HEK293T (cell line): Measurements from ENCODE around the gene NFASC.

ENCODE experiments used
- CTCF ChIA-PET: fragments of 350-600 bp; formaldehyde crosslinking; extraction: SDS; loops from one replicate; lab custom pipeline; 2021; ENCODE audit warnings: antibody characterized with exemption, inconsistent platforms; lab: Yijun Ruan, JAX
- POLR2A ChIA-PET: fragments of 350-600 bp; formaldehyde crosslinking; extraction: SDS; loops from one replicate; lab custom pipeline; 2020; ENCODE audit warnings: antibody characterized with exemption, inconsistent platforms; lab: Yijun Ruan, JAX
- DNase-seq: peaks from one replicate; pipeline ENCODE4 v3.0.0; 2012; ENCODE audit warnings: mixed read lengths; ENCODE audit errors: extremely low spot score
- ARNT ChIP-seq: fragments of 450-650 bp; IDR thresholded peaks from 2 replicates; pipeline ENCODE4 v1.6.1; 2017; ENCODE audit warnings: mild to moderate bottlenecking
- BHLHE40 ChIP-seq: fragments of 450-650 bp; IDR thresholded peaks from 2 replicates; pipeline ENCODE4 v1.6.1; 2016; ENCODE audit warnings: mild to moderate bottlenecking, moderate library complexity, borderline replicate concordance
- CTBP1 ChIP-seq: fragments of 450-650 bp; IDR thresholded peaks from 2 replicates; pipeline ENCODE4 v1.6.1; 2016; ENCODE audit warnings: borderline replicate concordance
- ELF4 ChIP-seq: fragments of 450-650 bp; IDR thresholded peaks from 2 replicates; pipeline ENCODE4 v1.6.1; 2017; ENCODE audit warnings: antibody characterized with exemption
- FOXA1 ChIP-seq: fragments of 450-650 bp; IDR thresholded peaks from 2 replicates; pipeline ENCODE4 v1.6.1; 2016; ENCODE audit warnings: mild to moderate bottlenecking
- FOXK2 ChIP-seq: fragments of 450-650 bp; IDR thresholded peaks from 2 replicates; pipeline ENCODE4 v1.6.1; 2016; ENCODE audit warnings: mild to moderate bottlenecking
- FOXM1 ChIP-seq: fragments of 450-650 bp; IDR thresholded peaks from 2 replicates; pipeline ENCODE4 v1.6.1; 2017; ENCODE audit warnings: mild to moderate bottlenecking, borderline replicate concordance
- HDGF ChIP-seq: fragments of 450-650 bp; IDR thresholded peaks from 2 replicates; pipeline ENCODE4 v1.6.1; 2017; ENCODE audit warnings: antibody characterized with exemption, borderline replicate concordance
- L3MBTL2 ChIP-seq: fragments of 450-650 bp; conservative IDR thresholded peaks from 2 replicates; pipeline ENCODE4 v1.6.1; 2016; ENCODE audit warnings: mild to moderate bottlenecking
- LEF1 ChIP-seq: fragments of 450-650 bp; IDR thresholded peaks from 2 replicates; pipeline ENCODE4 v1.6.1; 2017; ENCODE audit warnings: mild to moderate bottlenecking, borderline replicate concordance
- NFRKB ChIP-seq: fragments of 450-650 bp; IDR thresholded peaks from 2 replicates; pipeline ENCODE4 v1.6.1; 2016; ENCODE audit warnings: mild to moderate bottlenecking, moderate library complexity
- PKNOX1 ChIP-seq: fragments of 450-650 bp; IDR thresholded peaks from 2 replicates; pipeline ENCODE4 v1.6.1; 2016
- SP1 ChIP-seq: fragments of 450-650 bp; IDR thresholded peaks from 2 replicates; pipeline ENCODE4 v1.6.1; 2017
- SUZ12 ChIP-seq: fragments of 450-650 bp; IDR thresholded peaks from 2 replicates; pipeline ENCODE4 v1.6.1; 2016; ENCODE audit warnings: mild to moderate bottlenecking
- TARDBP ChIP-seq: fragments of 450-650 bp; IDR thresholded peaks from 2 replicates; pipeline ENCODE4 v1.6.1; 2016
- ZNF384 ChIP-seq: fragments of 450-650 bp; IDR thresholded peaks from 2 replicates; pipeline ENCODE4 v1.6.1; 2016

Gene NFASC

GRCh38 chr1:204958317-204959307 lies 88.0 kb downstream of the NFASC start:
- ChIA-PET POLR2A (no interaction called here), CTCF (interaction anchor here (1.1 kb wide), 1 partner anchor 151 kb away, joined by 4 read pairs; no protein-coding TSS in a partner anchor)

GRCh38 chr1:204959374-204959773 lies 88.7 kb downstream of the NFASC start:
- DNase-seq = no peak
- CTCF ChIA-PET = no interaction called here
- TF ChIP-seq SUZ12 = no peak
- POLR2A ChIA-PET = no interaction called here

More at GRCh38 chr1:204958317-204959307, 88.0 kb downstream of the NFASC start:
- no peak for DNase-seq
- TF ChIP-seq CTBP1 = no peak
- no peak for TF ChIP-seq NFRKB
- no peak for TF ChIP-seq BHLHE40
- no peak for TF ChIP-seq FOXK2
- TF ChIP-seq FOXM1 = no peak
- no peak for TF ChIP-seq L3MBTL2
- no peak for TF ChIP-seq LEF1
- no peak for TF ChIP-seq SP1
- no peak for TF ChIP-seq ZNF384

GRCh38 chr1:204959836-204960235 lies 89.2 kb downstream of the NFASC start:
- ChIA-PET POLR2A (no interaction called here), CTCF (no interaction called here)
- no peak for DNase-seq
- TF ChIP-seq FOXK2 (no peak), SUZ12 (no peak), FOXA1 (no peak), PKNOX1 (no peak), ARNT (no peak), ZNF384 (no peak), ELF4 (no peak), LEF1 (no peak), FOXM1 (no peak), NFRKB (no peak), BHLHE40 (no peak), CTBP1 (no peak), HDGF (no peak), L3MBTL2 (no peak), TARDBP (no peak), SP1 (no peak)

- ChIA-PET POLR2A (no interaction called here), CTCF (interaction anchor here (0.8 to 1.0 kb wide), 3 partner anchors 16 to 395 kb away, joined by 3 to 4 read pairs (median 4); no protein-coding TSS in a partner anchor)
- TF ChIP-seq TARDBP (no peak), SP1 (no peak), FOXA1 (no peak), BHLHE40 (no peak), HDGF (no peak), FOXM1 (no peak), ARNT (no peak), CTBP1 (no peak), ZNF384 (no peak)
- DNase-seq = no peak
These were observed 89.9 kb downstream of the NFASC start for GRCh38 chr1:204960306-204961125.

GRCh38 chr1:204961765-204962419 lies 91.2 kb downstream of the NFASC start:
- ChIA-PET CTCF (interaction anchor here (1.0 kb wide), 2 partner anchors 11 to 27 kb away, joined by 3 read pairs; no protein-coding TSS in a partner anchor), POLR2A (no interaction called here)
- no peak for DNase-seq
- TF ChIP-seq SP1 = no peak
- no peak for TF ChIP-seq SUZ12
- no peak for TF ChIP-seq ARNT
- no peak for TF ChIP-seq TARDBP
- TF ChIP-seq FOXK2 = no peak
- no peak for TF ChIP-seq FOXM1
- TF ChIP-seq LEF1 = no peak
- TF ChIP-seq PKNOX1 = no peak
